ENCODE data around the gene TMBIM1.

Gene TMBIM1

GRCh38 chr2:218253232-218253625, 39.1 kb downstream of the TMBIM1 start:
- DNase-seq: no peak
- Histone ChIP-seq H3K9me3 (ENCODE audit: severe bottlenecking) (no peaks in the 10 kb centered on the region), H3K27me3 (ENCODE audit: insufficient read depth, low read depth, severe bottlenecking) (no peaks in the 10 kb centered on the region), H3K4me3 (ENCODE audit: low read depth, low read length) (no peak overlapping the region), H3K36me3 (peaks cover 61% of the 10 kb centered on the region), H3K27ac (no peak overlapping the region)
- TF ChIP-seq, protein P1, sequence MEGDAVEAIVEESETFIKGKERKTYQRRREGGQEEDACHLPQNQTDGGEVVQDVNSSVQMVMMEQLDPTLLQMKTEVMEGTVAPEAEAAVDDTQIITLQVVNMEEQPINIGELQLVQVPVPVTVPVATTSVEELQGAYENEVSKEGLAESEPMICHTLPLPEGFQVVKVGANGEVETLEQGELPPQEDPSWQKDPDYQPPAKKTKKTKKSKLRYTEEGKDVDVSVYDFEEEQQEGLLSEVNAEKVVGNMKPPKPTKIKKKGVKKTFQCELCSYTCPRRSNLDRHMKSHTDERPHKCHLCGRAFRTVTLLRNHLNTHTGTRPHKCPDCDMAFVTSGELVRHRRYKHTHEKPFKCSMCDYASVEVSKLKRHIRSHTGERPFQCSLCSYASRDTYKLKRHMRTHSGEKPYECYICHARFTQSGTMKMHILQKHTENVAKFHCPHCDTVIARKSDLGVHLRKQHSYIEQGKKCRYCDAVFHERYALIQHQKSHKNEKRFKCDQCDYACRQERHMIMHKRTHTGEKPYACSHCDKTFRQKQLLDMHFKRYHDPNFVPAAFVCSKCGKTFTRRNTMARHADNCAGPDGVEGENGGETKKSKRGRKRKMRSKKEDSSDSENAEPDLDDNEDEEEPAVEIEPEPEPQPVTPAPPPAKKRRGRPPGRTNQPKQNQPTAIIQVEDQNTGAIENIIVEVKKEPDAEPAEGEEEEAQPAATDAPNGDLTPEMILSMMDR (IDR thresholded peaks at IDR 0.05; ENCODE audit: low read depth, low read length): no peak

GRCh38 chr2:218252509-218253231, 39.6 kb downstream of the TMBIM1 start:
- no peaks in the 10 kb centered on the region for H3K9me3 ChIP-seq (ENCODE audit: severe bottlenecking)
- H3K36me3 ChIP-seq: peaks cover 65% of the 10 kb centered on the region
- H3K4me3 ChIP-seq (ENCODE audit: low read depth, low read length): no peak overlapping the region
- DNase-seq: no peak
- TF ChIP-seq, protein P1 (IDR thresholded peaks at IDR 0.05; ENCODE audit: low read depth, low read length): no peak
- H3K27me3 ChIP-seq (ENCODE audit: insufficient read depth, low read depth, severe bottlenecking): no peaks in the 10 kb centered on the region
- H3K27ac ChIP-seq: no peak overlapping the region

GRCh38 chr2:218249691-218250090, 42.6 kb downstream of the TMBIM1 start:
- TF ChIP-seq, protein P1 (IDR thresholded peaks at IDR 0.05; ENCODE audit: low read depth, low read length): no peak
- H3K36me3 ChIP-seq: peaks cover 79% of the 10 kb centered on the region
- H3K27me3 ChIP-seq (ENCODE audit: insufficient read depth, low read depth, severe bottlenecking): no peaks in the 10 kb centered on the region

GRCh38 chr2:218245214-218245613, 47.1 kb downstream of the TMBIM1 start:
- Histone ChIP-seq H3K27me3 (ENCODE audit: insufficient read depth, low read depth, severe bottlenecking) (no peaks in the 10 kb centered on the region), H3K36me3 (peaks cover 74% of the 10 kb centered on the region), H3K9me3 (ENCODE audit: severe bottlenecking) (no peaks in the 10 kb centered on the region), H3K27ac (no peak overlapping the region), H3K4me3 (ENCODE audit: low read depth, low read length) (no peak overlapping the region)
- TF ChIP-seq, protein P1 (IDR thresholded peaks at IDR 0.05; ENCODE audit: low read depth, low read length): no peak
- DNase-seq: no peak

More at GRCh38 chr2:218249691-218250090, 42.6 kb downstream of the TMBIM1 start:
- Histone ChIP-seq H3K4me3 (ENCODE audit: low read depth, low read length) (no peak overlapping the region), H3K27ac (no peak overlapping the region), H3K9me3 (ENCODE audit: severe bottlenecking) (no peaks in the 10 kb centered on the region)
- DNase-seq: no peak

DNA sequence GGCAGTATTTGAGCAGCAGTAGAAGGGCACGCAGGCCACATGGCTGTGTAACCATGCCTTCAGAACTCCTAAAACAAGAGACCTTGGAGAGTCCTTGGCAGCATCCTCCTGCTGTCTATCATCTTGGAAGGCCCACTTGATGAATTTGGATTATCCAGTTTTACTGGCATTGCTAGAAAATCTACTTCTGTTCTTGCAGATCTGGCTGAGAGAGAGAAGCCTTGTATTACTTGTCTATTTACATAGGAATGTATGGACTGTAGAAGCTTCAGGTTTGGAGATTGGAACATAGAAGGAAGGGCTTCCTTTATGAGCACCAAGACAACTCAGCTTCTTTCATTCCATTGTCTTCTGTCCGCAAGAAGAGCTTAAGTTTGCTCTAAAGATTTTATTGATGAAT, 47.6 kb downstream of the TMBIM1 start:
- Histone ChIP-seq H3K4me3 (ENCODE audit: low read depth, low read length) (no peak overlapping the region), H3K27me3 (ENCODE audit: insufficient read depth, low read depth, severe bottlenecking) (no peaks in the 10 kb centered on the region), H3K9me3 (ENCODE audit: severe bottlenecking) (no peaks in the 10 kb centered on the region), H3K36me3 (peaks cover 74% of the 10 kb centered on the region), H3K27ac (no peak overlapping the region)
- TF ChIP-seq, protein P1 (IDR thresholded peaks at IDR 0.05; ENCODE audit: low read depth, low read length): no peak
- no peak for DNase-seq

- peaks cover 74% of the 10 kb centered on the region for H3K36me3 ChIP-seq
- no peak overlapping the region for H3K4me3 ChIP-seq (ENCODE audit: low read depth, low read length)
- DNase-seq: no peak
- no peak overlapping the region for H3K27ac ChIP-seq
- H3K9me3 ChIP-seq (ENCODE audit: severe bottlenecking): no peaks in the 10 kb centered on the region
- TF ChIP-seq, protein P1 (IDR thresholded peaks at IDR 0.05; ENCODE audit: low read depth, low read length): no peak
- H3K27me3 ChIP-seq (ENCODE audit: insufficient read depth, low read depth, severe bottlenecking): no peaks in the 10 kb centered on the region
These were observed 48.1 kb downstream of the TMBIM1 start for GRCh38 chr2:218244204-218244603.
